Tibial nerve (tissue), 4 donors: Measurements from ENCODE around the gene SLC25A28. TPM values are rescaled to one million over a fixed set of nuclear protein-coding genes. Genes with fewer than 3 reads are reported as not detected.

Experiments
- DNase-seq, 2 donors: peaks; one replicate each; pipeline ENCODE4 v3.0.0-alpha.2; 2019; ENCODE audit warnings: low spot score in 2 of 2
- H3K27ac ChIP-seq, 4 donors: fragments of 200-600 bp; sonication (generic) in 3 of 4; one replicate each; pipeline ENCODE4 v1.5.1; 2017 to 2019; ENCODE audit warnings: mild to moderate bottlenecking in 1 of 4
- H3K27me3 ChIP-seq, 2 donors: fragments of 200-600 bp; sonication (generic) in 1 of 2; one replicate each; pipeline versions ENCODE4 v1.5.1 to v1.6.0; 2017 to 2019
- H3K36me3 ChIP-seq, 3 donors: fragments of 200-600 bp; sonication (generic); one replicate each; pipeline ENCODE4 v1.5.1; 2018 to 2019
- H3K4me1 ChIP-seq, 4 donors: fragments of 200-600 bp; sonication (generic) in 3 of 4; one replicate each; pipeline ENCODE4 v1.5.1; 2017 to 2019
- H3K4me3 ChIP-seq, 4 donors: fragments of 200-600 bp; sonication (generic) in 3 of 4; one replicate each; pipeline ENCODE4 v1.5.1; 2017 to 2019; ENCODE audit warnings: mild to moderate bottlenecking in 1 of 4, moderate library complexity in 1 of 4
- H3K9me3 ChIP-seq, 4 donors: fragments of 200-600 bp; sonication (generic) in 3 of 4; one replicate each; pipeline ENCODE4 v1.5.1; 2017 to 2019
- EP300 ChIP-seq, 2 donors: sonication (generic); formaldehyde crosslinking; IDR thresholded peaks; one replicate each; pipeline ENCODE4 v1.6.1; 2017; ENCODE audit warnings: antibody characterized with exemption in 2 of 2, mild to moderate bottlenecking in 1 of 2
- POLR2A ChIP-seq, 2 donors: fragments of 450-650 bp; IDR thresholded peaks; one replicate each; pipeline ENCODE4 v1.6.1; 2017; ENCODE audit warnings: antibody characterized with exemption in 2 of 2, mild to moderate bottlenecking in 2 of 2, moderate library complexity in 2 of 2
- WGBS, 2 donors: methylation state at CpG; one replicate each; pipeline ENCODE4 v1.1.5; 2018; 5-methylcytosine and 5-hydroxymethylcytosine counted together
- total RNA-seq, 4 donors: library from RNA; depleted of rRNA; stranded (reverse); fragments of >200 nt; gene quantifications; one replicate each; pipeline ENCODE4 v1.1.0, GENCODE V29; 2016
- TF ChIP-seq, protein P1 (sequence below), 5 experiments: fragments of 200-600 bp in 3 of 5; fragments of 450-650 bp in 2 of 5; sonication (generic) in 3 of 5; IDR thresholded peaks; one replicate each; pipeline ENCODE4 v1.5.1; 2016 to 2019; ENCODE audit warnings: antibody characterized with exemption in 5 of 5, mild to moderate bottlenecking in 3 of 5, moderate library complexity in 2 of 5

Gene SLC25A28
- total RNA-seq, 4 donors from 2014 or later, result 35.2 to 65.6 (median 47.8) TPM

DNA sequence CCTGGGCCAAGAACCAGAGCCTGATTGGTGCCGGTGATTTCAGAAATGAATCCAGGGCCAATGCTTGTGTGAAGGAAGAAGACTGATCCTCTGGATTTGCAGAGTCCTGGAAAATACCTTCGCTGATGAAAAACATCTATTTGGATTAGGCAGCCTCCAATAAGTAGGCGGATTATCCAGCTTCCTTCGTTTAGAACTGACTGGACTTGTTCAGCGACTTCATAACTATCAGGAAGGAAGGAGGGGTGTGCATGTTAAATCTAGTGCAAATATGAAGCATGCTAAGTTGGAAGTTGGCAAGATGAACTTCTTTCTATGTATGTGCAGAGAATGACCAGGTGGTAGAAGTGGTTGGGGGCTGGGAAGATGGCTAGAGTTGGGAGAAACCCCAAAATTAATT lies 46.4 kb downstream of the SLC25A28 start:
- WGBS, 2 donors, result 71 to 77% methylated on average over 5 of the region's 5 CpGs
- no peaks in the 10 kb centered on the region for H3K4me1 ChIP-seq
- no peak for DNase-seq
- no peak overlapping the region for H3K4me3 ChIP-seq
- H3K27ac ChIP-seq, result no peak overlapping the region
- no peaks in the 10 kb centered on the region for H3K36me3 ChIP-seq
- H3K9me3 ChIP-seq, result no peaks in the 10 kb centered on the region
- TF ChIP-seq, protein P1, sequence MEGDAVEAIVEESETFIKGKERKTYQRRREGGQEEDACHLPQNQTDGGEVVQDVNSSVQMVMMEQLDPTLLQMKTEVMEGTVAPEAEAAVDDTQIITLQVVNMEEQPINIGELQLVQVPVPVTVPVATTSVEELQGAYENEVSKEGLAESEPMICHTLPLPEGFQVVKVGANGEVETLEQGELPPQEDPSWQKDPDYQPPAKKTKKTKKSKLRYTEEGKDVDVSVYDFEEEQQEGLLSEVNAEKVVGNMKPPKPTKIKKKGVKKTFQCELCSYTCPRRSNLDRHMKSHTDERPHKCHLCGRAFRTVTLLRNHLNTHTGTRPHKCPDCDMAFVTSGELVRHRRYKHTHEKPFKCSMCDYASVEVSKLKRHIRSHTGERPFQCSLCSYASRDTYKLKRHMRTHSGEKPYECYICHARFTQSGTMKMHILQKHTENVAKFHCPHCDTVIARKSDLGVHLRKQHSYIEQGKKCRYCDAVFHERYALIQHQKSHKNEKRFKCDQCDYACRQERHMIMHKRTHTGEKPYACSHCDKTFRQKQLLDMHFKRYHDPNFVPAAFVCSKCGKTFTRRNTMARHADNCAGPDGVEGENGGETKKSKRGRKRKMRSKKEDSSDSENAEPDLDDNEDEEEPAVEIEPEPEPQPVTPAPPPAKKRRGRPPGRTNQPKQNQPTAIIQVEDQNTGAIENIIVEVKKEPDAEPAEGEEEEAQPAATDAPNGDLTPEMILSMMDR (IDR thresholded peaks at IDR 0.05), result no peak
- no peak for TF ChIP-seq EP300 (IDR thresholded peaks at IDR 0.05)
- no peak for TF ChIP-seq POLR2A (IDR thresholded peaks at IDR 0.05)
- no peaks in the 10 kb centered on the region for H3K27me3 ChIP-seq

DNA sequence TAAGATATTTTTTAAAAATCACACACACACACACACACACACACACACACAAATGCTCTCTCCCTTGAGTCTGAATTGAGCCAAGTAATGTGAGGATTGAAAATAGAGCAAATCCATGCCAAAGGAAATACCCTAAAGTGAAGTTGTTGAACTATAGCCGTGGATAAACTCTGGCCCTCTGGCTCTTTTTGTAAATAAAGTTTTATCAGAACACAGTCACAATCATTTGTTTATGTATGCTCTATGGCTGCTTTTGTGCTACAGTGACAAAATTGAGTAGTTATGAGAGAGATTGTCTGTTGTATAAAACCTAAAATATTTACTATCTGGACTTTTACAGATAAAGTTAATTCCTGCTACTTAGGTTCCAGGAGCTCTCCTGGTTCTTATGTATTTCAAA lies 48.4 kb downstream of the SLC25A28 start:
- H3K27ac ChIP-seq, result no peak overlapping the region
- H3K36me3 ChIP-seq, result no peaks in the 10 kb centered on the region
- TF ChIP-seq POLR2A (IDR thresholded peaks at IDR 0.05) (no peak), EP300 (IDR thresholded peaks at IDR 0.05) (no peak)
- TF ChIP-seq, protein P1 (IDR thresholded peaks at IDR 0.05), result no peak
- no peaks in the 10 kb centered on the region for H3K4me1 ChIP-seq
- WGBS, 2 donors, result 53 to 74% methylated on average over 1 of the region's 1 CpG
- peaks cover 0 to 11% of the 10 kb centered on the region in 2 donors for H3K27me3 ChIP-seq
- no peaks in the 10 kb centered on the region for H3K9me3 ChIP-seq
- H3K4me3 ChIP-seq, result no peak overlapping the region
- no peak for DNase-seq

DNA sequence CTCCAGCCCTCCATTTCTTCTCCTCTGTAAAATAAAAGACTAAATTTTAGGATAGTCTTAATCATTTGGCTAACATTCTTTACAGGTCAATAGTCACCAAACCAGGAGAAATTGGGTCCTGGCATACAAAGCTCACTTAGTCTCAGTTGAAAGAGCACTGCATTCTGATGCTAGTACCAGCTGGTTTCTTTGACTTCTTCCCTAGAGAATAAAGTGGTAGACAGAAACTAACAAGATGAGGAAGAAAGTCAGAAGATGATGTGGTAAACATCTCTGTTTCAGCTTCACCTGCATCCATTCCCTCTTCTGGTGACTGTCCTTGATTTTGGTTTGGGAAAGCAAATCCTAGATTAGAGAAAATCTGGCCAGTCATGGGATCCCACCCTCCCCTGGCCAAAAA lies 50.3 kb downstream of the SLC25A28 start:
- Histone ChIP-seq H3K27ac (no peak overlapping the region), H3K36me3 (no peaks in the 10 kb centered on the region), H3K9me3 (no peaks in the 10 kb centered on the region), H3K27me3 (peaks cover 0 to 13% of the 10 kb centered on the region in 2 donors), H3K4me1 (no peaks in the 10 kb centered on the region), H3K4me3 (no peak overlapping the region)
- no peak for TF ChIP-seq EP300 (IDR thresholded peaks at IDR 0.05)
- TF ChIP-seq, protein P1 (IDR thresholded peaks at IDR 0.05), result no peak
- TF ChIP-seq POLR2A (IDR thresholded peaks at IDR 0.05), result no peak
- DNase-seq, result no peak

DNA sequence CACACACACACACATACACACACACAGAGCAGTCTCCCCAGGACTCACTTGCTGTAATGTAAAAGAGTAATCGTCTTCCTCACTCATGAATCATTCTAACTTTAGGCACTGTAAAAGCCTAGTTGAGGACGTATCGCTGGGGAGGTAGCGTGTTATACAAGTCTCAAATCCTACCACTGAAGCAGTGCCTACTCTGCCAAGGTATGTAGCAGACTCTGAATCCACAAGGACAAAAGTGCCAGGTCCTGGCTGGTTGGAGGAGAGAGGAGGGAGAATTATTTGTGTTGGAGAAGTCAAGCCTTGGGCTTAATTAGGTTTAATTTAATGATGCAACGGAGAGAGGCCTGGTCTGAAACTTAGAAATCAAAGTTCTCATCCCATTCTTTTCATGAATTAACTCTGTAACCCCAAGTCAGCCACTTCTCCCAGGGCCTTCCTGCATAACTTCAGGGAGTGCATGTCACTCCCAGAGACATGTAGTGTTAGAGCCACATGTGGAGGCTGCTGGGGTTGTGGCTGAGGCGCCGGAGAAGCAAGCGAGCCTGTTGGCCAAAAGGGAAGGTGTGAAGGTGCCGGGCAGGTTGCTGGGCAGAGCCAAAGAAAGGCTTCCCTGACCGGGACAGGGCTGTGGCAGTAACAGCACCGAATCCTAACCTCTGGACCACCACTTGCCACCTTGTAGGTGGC lies 50.8 kb downstream of the SLC25A28 start:
- TF ChIP-seq, protein P1 (IDR thresholded peaks at IDR 0.05), result no peak
- TF ChIP-seq EP300 (IDR thresholded peaks at IDR 0.05) (no peak), POLR2A (IDR thresholded peaks at IDR 0.05) (no peak)
- Histone ChIP-seq H3K27me3 (peaks cover 0 to 13% of the 10 kb centered on the region in 2 donors), H3K36me3 (no peaks in the 10 kb centered on the region), H3K4me1 (no peaks in the 10 kb centered on the region), H3K9me3 (no peaks in the 10 kb centered on the region), H3K27ac (no peak overlapping the region), H3K4me3 (no peak overlapping the region)
- WGBS, 2 donors, result 56 to 63% methylated on average over 11 of the region's 11 CpGs
- no peak for DNase-seq

DNA sequence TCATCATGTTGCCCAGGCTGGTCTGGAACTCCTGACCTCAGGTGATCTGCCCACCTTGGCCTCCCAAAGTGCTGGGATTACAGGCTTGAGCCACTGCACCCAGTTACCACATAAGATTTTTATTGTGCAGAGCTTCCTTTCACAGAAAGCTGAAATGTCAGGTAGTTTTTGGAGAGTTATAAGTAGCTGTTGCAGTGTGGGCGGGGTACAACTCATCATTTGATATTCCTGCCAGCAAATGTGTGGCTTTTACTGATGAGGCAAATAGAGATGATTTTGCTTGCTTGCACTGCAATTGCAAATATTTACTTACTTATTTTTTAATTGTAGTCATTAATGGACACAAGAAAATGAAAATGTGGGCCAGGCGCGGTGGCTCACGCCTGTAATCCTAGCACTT lies 55.1 kb downstream of the SLC25A28 start:
- no peaks in the 10 kb centered on the region for H3K36me3 ChIP-seq
- H3K27me3 ChIP-seq, result peaks cover 0 to 13% of the 10 kb centered on the region in 2 donors
- H3K27ac ChIP-seq, result no peak overlapping the region
- H3K9me3 ChIP-seq, result no peaks in the 10 kb centered on the region
- DNase-seq, result no peak
- TF ChIP-seq, protein P1 (IDR thresholded peaks at IDR 0.05), result no peak
- TF ChIP-seq POLR2A (IDR thresholded peaks at IDR 0.05) (no peak), EP300 (IDR thresholded peaks at IDR 0.05) (no peak)
- H3K4me3 ChIP-seq, result no peak overlapping the region
- H3K4me1 ChIP-seq, result no peaks in the 10 kb centered on the region
- 89 to 91% methylated on average over 4 of the region's 4 CpGs for WGBS, 2 donors
